ENCODE results near the gene ZNF554.

The ZNF554 gene

GRCh38 chr19:2877398-2878331 is 58.0 kb downstream of the ZNF554 start:
- DNase-seq = no peak

DNA sequence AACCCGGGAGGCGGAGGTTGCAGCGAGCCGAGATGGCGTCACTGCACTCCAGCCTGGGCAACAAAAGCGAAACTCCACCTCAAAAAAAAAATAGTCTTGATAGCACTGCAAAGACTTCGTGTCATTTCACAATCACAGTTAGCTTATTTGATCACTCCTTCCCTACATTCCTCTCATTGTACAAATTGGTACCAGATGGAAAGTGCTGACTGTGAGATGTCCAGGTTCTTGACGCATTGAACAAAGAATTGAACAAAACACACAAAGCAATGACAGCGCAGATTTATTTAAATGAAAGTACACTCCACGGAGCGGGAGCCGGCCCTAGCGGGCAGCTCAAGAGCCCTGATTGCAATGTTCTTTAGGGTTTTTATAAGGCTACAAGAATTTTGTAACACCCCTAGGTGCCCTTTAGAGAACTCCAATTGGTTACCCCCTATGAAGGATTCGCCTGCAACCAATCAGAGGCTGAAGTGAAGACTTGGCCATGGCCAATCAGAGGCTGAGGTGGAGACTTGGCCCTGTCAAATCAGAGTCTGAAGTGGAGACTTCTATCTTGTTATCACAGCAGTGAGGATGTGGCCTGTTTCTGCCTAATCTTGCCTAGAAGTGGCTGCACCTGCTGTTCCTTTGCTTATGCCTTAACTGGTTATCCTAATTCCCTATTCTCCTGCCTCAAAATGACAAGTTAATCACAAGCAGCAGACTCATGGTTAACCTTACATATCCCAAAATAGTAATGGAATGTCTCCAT is 64.2 kb downstream of the ZNF554 start:
- no peak for DNase-seq

GRCh38 chr19:2885736-2886135 is 66.1 kb downstream of the ZNF554 start:
- DNase-seq = no peak

All from CD4-positive, alpha-beta T cell treated with Interferon gamma for 1 hour (primary cell).